ENCODE data around the gene TSC1.

DNA sequence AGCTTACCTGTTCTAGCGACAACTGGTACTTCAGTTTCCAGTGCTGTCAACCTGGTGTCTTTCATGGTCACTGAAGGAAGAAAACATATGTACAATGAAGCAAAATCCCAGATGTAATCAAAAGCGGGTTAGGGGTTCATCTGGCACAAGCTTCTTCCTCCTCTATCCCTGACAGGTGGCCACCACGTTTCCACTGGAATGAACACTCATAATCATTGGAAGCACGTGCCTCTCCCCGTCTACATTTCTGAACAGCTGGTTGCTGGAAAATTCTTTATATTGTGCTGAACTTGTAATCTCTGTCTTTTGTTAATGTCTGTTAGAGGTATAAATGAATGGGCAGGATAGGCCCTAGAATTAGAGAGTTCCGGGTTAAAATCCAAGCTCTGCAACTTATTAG is 9.4 kb downstream of the TSC1 start:
- TF ChIP-seq, protein P1, sequence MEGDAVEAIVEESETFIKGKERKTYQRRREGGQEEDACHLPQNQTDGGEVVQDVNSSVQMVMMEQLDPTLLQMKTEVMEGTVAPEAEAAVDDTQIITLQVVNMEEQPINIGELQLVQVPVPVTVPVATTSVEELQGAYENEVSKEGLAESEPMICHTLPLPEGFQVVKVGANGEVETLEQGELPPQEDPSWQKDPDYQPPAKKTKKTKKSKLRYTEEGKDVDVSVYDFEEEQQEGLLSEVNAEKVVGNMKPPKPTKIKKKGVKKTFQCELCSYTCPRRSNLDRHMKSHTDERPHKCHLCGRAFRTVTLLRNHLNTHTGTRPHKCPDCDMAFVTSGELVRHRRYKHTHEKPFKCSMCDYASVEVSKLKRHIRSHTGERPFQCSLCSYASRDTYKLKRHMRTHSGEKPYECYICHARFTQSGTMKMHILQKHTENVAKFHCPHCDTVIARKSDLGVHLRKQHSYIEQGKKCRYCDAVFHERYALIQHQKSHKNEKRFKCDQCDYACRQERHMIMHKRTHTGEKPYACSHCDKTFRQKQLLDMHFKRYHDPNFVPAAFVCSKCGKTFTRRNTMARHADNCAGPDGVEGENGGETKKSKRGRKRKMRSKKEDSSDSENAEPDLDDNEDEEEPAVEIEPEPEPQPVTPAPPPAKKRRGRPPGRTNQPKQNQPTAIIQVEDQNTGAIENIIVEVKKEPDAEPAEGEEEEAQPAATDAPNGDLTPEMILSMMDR (IDR thresholded peaks at IDR 0.05) = no peak
- TF ChIP-seq EP300 (IDR thresholded peaks at IDR 0.05) (no peak), POLR2A (IDR thresholded peaks at IDR 0.05) (no peak)
